Heart left ventricle (tissue), 13 donors: ENCODE data around the gene LINGO1.

Experiments
- CTCF ChIP-seq, 12 donors: fragments of 200-600 bp; sonication (generic) in 4 of 12; IDR thresholded peaks; one replicate each; pipeline versions ENCODE4 v1.5.0 to v1.8.0; 2018 to 2022; ENCODE audit warnings: antibody characterized with exemption in 12 of 12, mild to moderate bottlenecking in 5 of 12
- POLR2A ChIP-seq, 2 donors: fragments of 450-650 bp; IDR thresholded peaks; one replicate each; pipeline ENCODE4 v1.6.1; 2017; ENCODE audit warnings: antibody characterized with exemption in 2 of 2, mild to moderate bottlenecking in 2 of 2, moderate library complexity in 2 of 2
- donor health status: ischemic (EF 13 %, LVEDD 7.1; RV severe dilation, severe dysfunction).
- donor health status: DM: no; HTN: yes; CAD: no.
- donor health status: DM: no; HTN: no; CAD: no.
- donor health status: ischemic (EF 25% LVEDD 6.9; RV normal size, moderate dysfunction).
- donor health status: ischemic (EF 25% LVEDD 5.7; RV mildly dilated, moderate dysfunction).
- donor health status: ischemic (EF 35%, LVEDD 5.7; RV mildly dilated, moderate dysfunction).
- donor health status: nonischemic (EF 11% LVEDD 7.7; RV severe dilation, severe dysfunction).
- donor health status: DM: yes; HTN: yes; CAD: no.
- donor health status: PGD.
- donor health status: ischemic (EF 29% LVEDD 5.4; RV normal size, mild dysfunction).
- donor health status: nonischemic (EF 23%, LVEDD 6.1; RV moderate dilation, normal function).

GRCh38 chr15:77608774-77609173 lies 23.9 kb downstream of the LINGO1 start:
- TF ChIP-seq CTCF (IDR thresholded peaks at IDR 0.05) (no peak), POLR2A (IDR thresholded peaks at IDR 0.05) (no peak)
